ENCODE data around the gene MTHFD2.

Gene MTHFD2

DNA sequence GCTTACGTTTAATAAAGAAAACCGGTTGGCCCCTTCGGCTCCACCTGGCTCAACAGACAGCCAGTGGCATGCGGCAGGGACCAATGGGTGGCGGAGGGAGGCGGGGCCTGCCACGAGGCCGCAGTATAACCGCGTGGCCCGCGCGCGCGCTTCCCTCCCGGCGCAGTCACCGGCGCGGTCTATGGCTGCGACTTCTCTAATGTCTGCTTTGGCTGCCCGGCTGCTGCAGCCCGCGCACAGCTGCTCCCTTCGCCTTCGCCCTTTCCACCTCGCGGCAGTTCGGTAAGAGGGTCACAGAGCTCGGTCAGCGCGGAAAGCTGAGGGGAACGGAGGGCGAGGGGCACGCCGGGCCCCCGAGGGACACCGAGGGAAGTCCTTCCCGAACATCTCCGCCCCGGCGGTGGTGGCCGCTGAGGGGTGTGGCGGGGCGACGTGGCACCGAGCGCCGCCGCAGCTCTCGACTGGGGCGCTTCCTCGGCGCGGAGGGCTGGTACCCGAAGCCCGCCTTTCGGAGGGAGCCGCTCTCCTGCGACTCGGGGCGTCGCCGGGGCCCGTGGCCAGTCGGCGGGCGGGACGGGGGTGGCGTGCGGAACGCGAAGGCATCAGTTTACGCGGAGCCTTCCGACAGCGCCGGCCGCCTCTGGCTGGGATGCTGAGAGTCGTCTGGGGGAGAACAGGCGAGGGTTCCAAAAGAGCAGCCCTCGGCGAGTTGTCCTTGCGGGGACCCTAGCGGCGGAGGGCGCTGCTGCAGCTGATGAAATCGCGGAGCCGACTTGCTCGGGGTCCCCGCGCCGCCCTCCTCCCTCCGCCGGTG, at the start of gene MTHFD2 (continued):
- TF ChIP-seq, protein P1, sequence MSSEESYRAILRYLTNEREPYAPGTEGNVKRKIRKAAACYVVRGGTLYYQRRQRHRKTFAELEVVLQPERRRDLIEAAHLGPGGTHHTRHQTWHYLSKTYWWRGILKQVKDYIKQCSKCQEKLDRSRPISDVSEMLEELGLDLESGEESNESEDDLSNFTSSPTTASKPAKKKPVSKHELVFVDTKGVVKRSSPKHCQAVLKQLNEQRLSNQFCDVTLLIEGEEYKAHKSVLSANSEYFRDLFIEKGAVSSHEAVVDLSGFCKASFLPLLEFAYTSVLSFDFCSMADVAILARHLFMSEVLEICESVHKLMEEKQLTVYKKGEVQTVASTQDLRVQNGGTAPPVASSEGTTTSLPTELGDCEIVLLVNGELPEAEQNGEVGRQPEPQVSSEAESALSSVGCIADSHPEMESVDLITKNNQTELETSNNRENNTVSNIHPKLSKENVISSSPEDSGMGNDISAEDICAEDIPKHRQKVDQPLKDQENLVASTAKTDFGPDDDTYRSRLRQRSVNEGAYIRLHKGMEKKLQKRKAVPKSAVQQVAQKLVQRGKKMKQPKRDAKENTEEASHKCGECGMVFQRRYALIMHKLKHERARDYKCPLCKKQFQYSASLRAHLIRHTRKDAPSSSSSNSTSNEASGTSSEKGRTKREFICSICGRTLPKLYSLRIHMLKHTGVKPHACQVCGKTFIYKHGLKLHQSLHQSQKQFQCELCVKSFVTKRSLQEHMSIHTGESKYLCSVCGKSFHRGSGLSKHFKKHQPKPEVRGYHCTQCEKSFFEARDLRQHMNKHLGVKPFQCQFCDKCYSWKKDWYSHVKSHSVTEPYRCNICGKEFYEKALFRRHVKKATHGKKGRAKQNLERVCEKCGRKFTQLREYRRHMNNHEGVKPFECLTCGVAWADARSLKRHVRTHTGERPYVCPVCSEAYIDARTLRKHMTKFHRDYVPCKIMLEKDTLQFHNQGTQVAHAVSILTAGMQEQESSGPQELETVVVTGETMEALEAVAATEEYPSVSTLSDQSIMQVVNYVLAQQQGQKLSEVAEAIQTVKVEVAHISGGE (tag by site-specific recombination; conservative IDR thresholded peaks at IDR 0.05; ENCODE audit: low read depth), result peak; percentile 23; the same call in 1 of the 2 replicates
- TF ChIP-seq ZBTB21 (tag by site-specific recombination; IDR thresholded peaks at IDR 0.05), result no peak
- 0 out of 2 replicates have a peak, but pooled peaks have one; percentile 11 for TF ChIP-seq ZNF837 (tag by site-specific recombination; IDR thresholded peaks at IDR 0.05)
- TF ChIP-seq, protein P2, sequence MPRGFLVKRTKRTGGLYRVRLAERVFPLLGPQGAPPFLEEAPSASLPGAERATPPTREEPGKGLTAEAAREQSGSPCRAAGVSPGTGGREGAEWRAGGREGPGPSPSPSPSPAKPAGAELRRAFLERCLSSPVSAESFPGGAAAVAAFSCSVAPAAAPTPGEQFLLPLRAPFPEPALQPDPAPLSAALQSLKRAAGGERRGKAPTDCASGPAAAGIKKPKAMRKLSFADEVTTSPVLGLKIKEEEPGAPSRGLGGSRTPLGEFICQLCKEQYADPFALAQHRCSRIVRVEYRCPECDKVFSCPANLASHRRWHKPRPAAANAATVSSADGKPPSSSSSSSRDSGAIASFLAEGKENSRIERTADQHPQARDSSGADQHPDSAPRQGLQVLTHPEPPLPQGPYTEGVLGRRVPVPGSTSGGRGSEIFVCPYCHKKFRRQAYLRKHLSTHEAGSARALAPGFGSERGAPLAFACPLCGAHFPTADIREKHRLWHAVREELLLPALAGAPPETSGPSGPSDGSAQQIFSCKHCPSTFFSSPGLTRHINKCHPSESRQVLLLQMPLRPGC (tag by site-specific recombination; IDR thresholded peaks at IDR 0.05), result peak; percentile 62; the same call in 1 of the 2 replicates
- TF ChIP-seq ZNF530 (tag by site-specific recombination; IDR thresholded peaks at IDR 0.05; ENCODE audit: low read depth), result no peak
- peak; percentile 77; the same call in 1 of the 2 replicates for TF ChIP-seq SP7 (tag by site-specific recombination; IDR thresholded peaks at IDR 0.05)
- no peak for TF ChIP-seq ZNF37A (tag by site-specific recombination; IDR thresholded peaks at IDR 0.05)
- TF ChIP-seq, protein P3, sequence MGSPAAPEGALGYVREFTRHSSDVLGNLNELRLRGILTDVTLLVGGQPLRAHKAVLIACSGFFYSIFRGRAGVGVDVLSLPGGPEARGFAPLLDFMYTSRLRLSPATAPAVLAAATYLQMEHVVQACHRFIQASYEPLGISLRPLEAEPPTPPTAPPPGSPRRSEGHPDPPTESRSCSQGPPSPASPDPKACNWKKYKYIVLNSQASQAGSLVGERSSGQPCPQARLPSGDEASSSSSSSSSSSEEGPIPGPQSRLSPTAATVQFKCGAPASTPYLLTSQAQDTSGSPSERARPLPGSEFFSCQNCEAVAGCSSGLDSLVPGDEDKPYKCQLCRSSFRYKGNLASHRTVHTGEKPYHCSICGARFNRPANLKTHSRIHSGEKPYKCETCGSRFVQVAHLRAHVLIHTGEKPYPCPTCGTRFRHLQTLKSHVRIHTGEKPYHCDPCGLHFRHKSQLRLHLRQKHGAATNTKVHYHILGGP (tag by site-specific recombination; IDR thresholded peaks at IDR 0.05), result no peak
- TF ChIP-seq ZNF133 (tag by site-specific recombination; IDR thresholded peaks at IDR 0.05), result no peak
- no peak for TF ChIP-seq ZNF776 (tag by site-specific recombination; IDR thresholded peaks at IDR 0.05; ENCODE audit: borderline replicate concordance)
- no peak for TF ChIP-seq REPIN1 (tag by site-specific recombination; IDR thresholded peaks at IDR 0.05; ENCODE audit: low read depth)
- no peak; the same call in 1 of the 2 replicates for TF ChIP-seq ZNF121 (tag by site-specific recombination; IDR thresholded peaks at IDR 0.05)
- TF ChIP-seq ZNF48 (tag by site-specific recombination; IDR thresholded peaks at IDR 0.05), result no peak
- TF ChIP-seq, protein P4, sequence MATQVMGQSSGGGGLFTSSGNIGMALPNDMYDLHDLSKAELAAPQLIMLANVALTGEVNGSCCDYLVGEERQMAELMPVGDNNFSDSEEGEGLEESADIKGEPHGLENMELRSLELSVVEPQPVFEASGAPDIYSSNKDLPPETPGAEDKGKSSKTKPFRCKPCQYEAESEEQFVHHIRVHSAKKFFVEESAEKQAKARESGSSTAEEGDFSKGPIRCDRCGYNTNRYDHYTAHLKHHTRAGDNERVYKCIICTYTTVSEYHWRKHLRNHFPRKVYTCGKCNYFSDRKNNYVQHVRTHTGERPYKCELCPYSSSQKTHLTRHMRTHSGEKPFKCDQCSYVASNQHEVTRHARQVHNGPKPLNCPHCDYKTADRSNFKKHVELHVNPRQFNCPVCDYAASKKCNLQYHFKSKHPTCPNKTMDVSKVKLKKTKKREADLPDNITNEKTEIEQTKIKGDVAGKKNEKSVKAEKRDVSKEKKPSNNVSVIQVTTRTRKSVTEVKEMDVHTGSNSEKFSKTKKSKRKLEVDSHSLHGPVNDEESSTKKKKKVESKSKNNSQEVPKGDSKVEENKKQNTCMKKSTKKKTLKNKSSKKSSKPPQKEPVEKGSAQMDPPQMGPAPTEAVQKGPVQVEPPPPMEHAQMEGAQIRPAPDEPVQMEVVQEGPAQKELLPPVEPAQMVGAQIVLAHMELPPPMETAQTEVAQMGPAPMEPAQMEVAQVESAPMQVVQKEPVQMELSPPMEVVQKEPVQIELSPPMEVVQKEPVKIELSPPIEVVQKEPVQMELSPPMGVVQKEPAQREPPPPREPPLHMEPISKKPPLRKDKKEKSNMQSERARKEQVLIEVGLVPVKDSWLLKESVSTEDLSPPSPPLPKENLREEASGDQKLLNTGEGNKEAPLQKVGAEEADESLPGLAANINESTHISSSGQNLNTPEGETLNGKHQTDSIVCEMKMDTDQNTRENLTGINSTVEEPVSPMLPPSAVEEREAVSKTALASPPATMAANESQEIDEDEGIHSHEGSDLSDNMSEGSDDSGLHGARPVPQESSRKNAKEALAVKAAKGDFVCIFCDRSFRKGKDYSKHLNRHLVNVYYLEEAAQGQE (tag by site-specific recombination; IDR thresholded peaks at IDR 0.05), result peak; percentile 23
- TF ChIP-seq, protein P5, sequence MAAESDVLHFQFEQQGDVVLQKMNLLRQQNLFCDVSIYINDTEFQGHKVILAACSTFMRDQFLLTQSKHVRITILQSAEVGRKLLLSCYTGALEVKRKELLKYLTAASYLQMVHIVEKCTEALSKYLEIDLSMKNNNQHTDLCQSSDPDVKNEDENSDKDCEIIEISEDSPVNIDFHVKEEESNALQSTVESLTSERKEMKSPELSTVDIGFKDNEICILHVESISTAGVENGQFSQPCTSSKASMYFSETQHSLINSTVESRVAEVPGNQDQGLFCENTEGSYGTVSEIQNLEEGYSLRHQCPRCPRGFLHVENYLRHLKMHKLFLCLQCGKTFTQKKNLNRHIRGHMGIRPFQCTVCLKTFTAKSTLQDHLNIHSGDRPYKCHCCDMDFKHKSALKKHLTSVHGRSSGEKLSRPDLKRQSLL (tag by site-specific recombination; IDR thresholded peaks at IDR 0.05), result no peak
- 0 out of 2 replicates have a peak, but pooled peaks have one; percentile 59 for TF ChIP-seq ZNF239 (tag by site-specific recombination; IDR thresholded peaks at IDR 0.05)
- no peak for TF ChIP-seq ZNF747 (tag by site-specific recombination; IDR thresholded peaks at IDR 0.05)
- no peak for TF ChIP-seq ZNF621 (tag by site-specific recombination; IDR thresholded peaks at IDR 0.05)
- TF ChIP-seq ZNF561 (tag by site-specific recombination; IDR thresholded peaks at IDR 0.05; ENCODE audit: borderline replicate concordance), result no peak
- TF ChIP-seq, protein P6, sequence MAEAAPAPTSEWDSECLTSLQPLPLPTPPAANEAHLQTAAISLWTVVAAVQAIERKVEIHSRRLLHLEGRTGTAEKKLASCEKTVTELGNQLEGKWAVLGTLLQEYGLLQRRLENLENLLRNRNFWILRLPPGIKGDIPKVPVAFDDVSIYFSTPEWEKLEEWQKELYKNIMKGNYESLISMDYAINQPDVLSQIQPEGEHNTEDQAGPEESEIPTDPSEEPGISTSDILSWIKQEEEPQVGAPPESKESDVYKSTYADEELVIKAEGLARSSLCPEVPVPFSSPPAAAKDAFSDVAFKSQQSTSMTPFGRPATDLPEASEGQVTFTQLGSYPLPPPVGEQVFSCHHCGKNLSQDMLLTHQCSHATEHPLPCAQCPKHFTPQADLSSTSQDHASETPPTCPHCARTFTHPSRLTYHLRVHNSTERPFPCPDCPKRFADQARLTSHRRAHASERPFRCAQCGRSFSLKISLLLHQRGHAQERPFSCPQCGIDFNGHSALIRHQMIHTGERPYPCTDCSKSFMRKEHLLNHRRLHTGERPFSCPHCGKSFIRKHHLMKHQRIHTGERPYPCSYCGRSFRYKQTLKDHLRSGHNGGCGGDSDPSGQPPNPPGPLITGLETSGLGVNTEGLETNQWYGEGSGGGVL (tag by site-specific recombination; IDR thresholded peaks at IDR 0.05), result peak; percentile 47
- TF ChIP-seq MZF1 (tag by site-specific recombination; IDR thresholded peaks at IDR 0.05; ENCODE audit: borderline replicate concordance), result no peak
- TF ChIP-seq, protein P7, sequence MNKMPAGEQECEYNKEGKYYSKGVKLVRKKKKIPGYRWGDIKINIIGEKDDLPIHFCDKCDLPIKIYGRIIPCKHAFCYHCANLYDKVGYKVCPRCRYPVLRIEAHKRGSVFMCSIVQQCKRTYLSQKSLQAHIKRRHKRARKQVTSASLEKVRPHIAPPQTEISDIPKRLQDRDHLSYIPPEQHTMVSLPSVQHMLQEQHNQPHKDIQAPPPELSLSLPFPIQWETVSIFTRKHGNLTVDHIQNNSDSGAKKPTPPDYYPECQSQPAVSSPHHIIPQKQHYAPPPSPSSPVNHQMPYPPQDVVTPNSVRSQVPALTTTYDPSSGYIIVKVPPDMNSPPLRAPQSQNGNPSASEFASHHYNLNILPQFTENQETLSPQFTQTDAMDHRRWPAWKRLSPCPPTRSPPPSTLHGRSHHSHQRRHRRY (tag by site-specific recombination; IDR thresholded peaks at IDR 0.05), result 0 out of 2 replicates have a peak, but pooled peaks have one; percentile 44
- TF ChIP-seq ZNF76 (tag by site-specific recombination; IDR thresholded peaks at IDR 0.05; ENCODE audit: borderline replicate concordance, low read depth), result peak; percentile 92

Data from HEK293 (cell line).